NCI-H446 (cell line): ENCODE data around the gene IMMT.
"Not testable (repeated sequence)": the region's sequence is repeated elsewhere in the genome, so short reads cannot be mapped to it uniquely, and the experiment has no call there.

Source experiments
- DNase-seq, 2 experiments: peaks; one replicate each; lab custom pipeline; 2025; lab: John Stamatoyannopoulos, UW

Gene IMMT

DNA sequence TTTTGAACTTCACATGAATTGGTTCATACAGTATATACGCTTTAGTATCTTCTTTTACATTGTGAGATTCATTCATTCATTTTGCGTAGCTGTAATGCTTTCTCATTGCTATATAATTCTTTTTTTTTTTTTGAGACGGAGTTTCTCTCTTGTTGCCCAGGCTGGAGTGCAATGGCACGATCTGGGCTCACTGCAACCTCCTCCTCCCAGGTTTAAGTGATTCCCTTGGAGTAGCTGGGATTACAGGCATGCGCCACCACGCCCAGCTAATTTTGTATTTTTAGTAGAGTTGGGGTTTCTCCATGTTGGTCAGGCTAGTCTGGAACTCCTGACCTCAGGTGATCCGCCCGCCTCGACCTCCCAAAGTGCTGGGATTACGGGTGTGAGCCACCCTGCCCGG lies 5.3 kb upstream of the IMMT start:
- DNase-seq: not testable (repeated sequence)

DNA sequence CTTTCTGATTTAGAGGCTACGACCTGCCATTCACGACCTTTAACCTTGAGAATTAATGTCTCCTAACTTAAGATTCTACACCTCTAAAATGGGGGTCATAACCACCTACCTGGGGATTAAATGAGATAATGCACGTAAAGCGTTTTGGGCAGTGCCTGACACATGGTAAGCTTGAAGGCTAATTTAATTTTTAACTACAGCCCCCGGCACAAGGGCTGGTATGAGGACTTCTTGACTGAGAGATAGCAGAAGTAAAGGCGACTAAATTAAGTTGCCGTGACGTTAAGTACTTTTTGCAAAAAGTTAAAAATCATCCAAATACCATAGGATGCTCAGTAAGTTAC lies 4.5 kb upstream of the IMMT start:
- DNase-seq: no peak

DNA sequence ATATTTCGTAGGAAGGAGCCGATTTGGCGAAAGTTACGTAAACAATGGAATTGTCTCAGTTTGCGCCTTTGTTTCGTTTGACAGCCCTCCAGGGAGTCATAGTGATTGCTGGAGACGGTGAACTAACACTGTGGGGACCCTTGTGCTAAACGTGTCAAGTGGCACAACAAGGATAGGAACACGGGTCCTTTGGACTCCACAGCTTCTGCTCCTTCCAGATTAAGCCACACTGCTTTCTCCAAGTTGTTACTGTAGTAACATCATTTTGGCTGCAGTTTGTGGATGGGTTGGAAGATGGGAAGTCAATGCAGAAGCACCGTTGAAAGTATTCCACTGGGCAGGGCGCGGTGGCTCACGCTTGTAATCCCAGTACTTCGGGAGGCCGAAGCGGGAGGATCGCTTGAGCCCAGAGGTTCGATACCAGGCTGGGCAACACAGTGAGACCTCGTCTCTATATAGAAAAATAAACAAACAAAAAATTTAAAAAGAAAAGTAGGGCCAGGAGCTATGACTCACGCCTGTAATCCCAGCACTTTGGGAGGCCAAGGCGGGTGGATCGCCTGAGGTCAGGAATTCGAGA lies 636 bp upstream of the IMMT start:
- no peak for DNase-seq

DNA sequence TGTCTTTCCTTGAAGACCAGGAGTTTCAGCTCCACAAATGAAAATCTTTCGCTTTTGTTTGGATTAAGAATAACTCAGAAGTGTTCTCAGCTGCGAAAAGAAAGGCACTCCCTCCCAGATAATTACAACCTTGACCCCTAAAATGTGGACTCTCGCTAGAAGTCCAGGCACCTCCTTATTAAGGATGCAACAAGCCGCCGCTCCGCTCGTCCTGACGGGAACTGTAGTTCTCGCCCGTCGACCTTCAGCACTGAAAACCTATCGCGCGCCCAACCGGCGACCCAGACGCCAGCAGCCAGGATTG lies 559 bp downstream of the IMMT start:
- DNase-seq: no peak

DNA sequence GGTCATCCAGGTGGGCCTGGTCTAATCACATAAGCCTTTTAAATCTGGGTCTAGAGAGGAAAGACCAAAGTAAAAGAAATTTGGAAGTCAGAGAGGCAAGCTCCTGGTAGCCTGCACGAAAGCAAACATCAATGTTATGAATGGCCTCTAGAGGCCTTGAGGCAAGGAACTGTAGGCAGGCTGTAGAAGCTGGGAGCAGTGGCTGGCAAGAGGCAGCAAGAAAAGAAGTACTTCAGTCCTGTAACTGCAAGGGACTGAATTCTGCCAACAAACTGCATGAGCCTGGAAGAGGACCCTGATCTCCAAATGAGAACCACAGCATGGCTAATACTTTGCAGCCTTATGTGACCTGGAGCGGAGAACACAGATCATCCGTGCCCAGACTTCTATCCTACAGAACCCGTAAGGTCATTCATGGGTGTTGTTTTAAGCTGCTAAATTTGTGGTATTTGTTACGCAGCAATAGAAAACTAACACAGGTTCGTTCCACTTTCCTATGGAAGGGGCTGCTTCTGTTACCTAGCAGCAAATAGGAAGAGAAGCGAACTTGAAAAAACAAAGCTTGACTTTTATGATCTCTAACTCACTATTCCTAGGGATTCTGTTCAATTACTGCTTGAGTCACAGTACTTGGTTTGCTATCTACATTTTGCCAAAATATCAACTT lies 1.2 kb downstream of the IMMT start:
- DNase-seq: no peak

DNA sequence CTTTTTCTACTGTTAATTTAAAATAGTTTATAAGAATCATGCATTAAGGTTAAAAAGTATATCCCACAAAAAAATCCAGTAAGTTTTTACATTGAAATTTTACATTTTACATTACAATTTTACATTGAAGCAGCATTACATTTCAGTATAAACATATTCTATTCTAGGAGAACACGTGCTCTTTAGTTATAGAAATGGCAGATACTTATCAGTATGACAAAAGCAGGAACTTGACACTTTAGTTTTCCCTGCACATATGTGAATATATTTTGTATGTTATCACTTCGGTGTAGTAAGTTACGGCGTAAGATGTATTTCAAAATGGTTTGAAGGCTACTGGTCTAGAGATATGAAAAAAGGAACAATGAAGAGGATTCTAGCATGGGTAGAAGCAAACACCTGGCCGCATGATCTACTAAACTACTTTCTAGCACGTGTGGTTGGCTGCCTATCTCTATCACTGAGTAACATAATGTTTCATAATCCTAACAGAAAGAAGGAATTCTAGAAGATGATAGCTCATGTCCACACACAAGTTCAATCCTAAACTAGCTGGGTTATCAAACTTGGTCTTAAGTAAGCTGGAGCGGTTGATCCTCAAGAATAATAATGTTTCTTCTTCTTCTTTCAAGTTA lies 5.4 kb downstream of the IMMT start:
- DNase-seq: no peak

DNA sequence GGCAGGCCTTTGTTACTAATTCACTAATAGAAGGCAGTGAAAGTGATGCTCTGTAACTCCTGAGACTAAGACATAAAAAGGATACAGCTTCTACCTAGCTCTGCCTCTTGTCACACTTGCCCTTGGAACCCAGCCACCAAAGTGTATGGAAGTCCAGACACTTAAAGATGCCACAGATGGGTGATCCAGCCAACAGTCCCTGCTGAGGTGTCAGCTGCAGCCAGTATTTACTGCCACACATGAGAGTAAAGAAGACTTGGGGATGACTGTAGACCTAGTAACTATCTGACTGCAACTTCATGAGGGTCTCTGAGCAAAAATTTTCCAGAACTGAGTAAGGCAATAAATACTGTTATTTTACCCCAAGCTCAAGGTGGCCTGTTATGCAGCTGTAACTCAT lies 8.8 kb downstream of the IMMT start:
- peak in 1 of 2 experiments; percentile 13 for DNase-seq

DNA sequence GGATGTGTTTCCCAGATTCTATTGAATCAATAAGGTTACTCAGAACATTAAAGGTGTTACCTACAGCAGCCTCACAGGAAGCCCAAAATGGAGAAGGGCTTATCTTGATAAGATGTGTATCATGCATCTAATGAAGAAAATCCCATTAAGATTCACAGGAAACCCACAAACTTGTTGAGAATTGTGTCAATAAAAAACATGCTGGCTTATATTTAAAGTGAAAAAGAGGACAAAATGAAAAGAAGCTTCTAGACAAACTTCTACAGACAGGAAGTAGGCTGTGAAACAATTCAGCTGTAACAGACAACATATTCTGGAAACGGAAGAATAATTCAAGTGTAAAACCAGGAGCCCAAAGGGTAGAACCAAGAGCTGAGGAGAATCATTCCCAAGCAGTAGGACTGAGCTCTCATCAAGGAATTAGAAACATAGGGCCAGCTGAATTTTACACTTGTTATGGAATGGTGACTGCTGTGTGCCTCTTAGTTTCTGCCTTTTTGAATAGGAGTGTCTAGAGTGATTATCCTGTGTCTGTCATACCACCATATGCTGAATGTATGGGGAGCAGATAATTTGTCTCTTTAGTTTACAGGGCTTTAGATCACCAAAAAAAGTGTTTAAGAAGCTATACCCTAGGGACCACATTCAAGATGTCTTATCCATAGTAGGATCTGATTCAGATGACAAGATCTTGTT lies 9.6 kb downstream of the IMMT start:
- no peak for DNase-seq

DNA sequence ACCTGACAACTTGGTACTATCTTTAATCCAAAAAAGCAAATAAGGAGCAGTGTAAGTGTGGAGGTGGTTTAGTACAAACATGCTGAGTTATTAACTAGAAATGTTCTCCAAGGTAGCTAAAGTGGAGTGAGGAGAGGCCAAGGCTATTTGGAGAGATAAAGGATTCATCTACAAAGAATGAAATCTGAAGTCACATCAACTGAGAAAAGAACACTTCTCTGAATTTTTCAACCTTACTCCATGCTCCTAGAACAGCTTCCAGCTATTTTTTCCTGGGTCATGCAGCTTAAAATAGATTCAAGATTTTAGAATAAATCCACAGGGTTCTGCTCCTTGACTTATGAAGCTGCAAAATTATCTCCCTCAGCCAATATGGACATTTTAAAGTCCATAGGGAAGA lies 18.7 kb downstream of the IMMT start:
- DNase-seq: no peak

DNA sequence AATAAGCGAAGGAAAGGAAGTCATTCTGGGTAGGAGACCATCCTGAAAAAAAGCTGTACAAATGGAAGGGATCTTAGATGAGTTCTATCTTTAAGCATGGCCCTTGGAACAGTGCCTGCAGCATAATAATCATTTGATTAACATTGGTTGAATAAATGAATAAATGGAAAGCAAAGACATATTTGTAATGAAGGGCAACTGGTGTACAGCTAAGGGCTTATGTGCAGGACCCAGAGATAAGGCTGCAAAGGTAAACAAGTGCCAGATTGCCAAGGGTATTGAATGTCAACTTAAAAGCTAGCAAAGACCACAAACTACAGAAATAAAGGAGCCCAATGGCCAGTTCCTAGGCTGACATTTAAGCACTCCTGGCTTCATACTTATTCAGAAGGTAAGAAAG lies 19.4 kb downstream of the IMMT start:
- no peak for DNase-seq

DNA sequence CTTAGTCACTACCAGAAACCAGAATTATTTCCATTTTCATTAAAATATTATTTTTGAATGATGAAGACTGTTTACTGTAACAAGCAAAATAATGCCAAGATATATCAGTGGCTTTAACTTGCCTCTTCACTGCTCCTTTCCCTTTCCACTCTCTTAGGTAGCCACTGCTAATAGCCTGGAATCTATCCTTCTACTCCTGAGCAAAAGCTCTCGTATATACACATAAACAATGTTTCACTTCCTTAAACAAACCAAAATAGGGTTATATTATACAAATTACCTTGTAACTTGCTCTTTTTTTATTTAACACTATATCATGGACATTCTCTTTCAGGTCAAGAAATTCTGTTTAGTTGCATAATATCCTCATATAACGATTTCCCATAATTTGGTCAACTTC lies 20.8 kb downstream of the IMMT start:
- no peak for DNase-seq

DNA sequence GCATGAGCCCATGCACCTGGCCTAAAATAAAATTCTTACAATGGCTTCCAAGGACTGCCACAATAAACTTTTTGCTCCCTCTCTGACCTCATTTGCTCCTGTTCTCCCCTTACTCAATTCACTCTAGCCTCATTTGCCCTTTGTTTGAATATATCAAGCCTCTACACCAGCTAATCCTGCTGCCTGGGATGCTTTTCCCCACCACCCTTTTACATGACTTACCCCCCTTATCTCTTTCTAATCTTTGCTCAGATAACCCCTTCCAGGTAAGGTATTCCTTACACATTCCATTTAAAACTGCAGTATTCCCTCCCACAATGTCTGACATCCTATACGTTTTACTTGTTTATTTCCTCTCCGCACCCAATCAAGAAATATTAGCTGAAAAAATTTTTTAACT lies 22.7 kb downstream of the IMMT start:
- DNase-seq: no peak

DNA sequence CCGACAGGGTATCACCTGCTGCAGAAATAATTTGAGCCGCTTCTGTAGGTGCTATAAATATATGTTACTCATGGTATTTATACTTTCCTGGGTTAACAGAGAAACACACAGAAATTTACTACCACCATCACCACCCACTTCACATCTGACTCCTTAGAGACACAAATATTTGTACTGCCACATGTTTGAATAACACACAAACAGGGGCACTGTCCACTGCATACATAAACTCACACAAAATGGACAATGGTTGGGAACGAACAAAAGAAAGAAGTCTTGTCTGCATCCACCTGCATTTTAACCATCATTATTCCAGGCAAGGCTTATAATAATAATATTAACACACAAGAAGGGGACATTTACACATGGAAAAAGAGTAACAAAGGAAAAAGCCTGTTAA lies 24.0 kb downstream of the IMMT start:
- no peak for DNase-seq

DNA sequence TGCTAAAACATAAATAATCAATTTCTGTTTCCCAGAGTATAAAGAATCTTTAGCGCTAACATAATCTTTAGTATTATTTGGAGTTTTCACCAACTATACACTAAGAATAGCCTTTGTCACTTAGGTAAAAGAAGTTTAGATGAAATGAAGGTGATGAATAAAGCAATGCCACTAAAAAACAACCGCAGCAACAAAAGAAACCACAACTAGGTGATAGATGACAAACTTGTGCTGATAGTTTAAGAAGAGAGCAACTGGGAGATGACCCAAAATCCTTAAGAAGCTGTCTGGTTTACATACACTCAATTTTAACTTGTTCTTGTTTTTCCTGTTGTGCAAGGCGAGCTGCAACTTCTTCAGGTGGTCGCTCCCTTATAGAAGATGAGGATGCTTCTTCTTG lies 24.8 kb downstream of the IMMT start:
- DNase-seq: no peak

DNA sequence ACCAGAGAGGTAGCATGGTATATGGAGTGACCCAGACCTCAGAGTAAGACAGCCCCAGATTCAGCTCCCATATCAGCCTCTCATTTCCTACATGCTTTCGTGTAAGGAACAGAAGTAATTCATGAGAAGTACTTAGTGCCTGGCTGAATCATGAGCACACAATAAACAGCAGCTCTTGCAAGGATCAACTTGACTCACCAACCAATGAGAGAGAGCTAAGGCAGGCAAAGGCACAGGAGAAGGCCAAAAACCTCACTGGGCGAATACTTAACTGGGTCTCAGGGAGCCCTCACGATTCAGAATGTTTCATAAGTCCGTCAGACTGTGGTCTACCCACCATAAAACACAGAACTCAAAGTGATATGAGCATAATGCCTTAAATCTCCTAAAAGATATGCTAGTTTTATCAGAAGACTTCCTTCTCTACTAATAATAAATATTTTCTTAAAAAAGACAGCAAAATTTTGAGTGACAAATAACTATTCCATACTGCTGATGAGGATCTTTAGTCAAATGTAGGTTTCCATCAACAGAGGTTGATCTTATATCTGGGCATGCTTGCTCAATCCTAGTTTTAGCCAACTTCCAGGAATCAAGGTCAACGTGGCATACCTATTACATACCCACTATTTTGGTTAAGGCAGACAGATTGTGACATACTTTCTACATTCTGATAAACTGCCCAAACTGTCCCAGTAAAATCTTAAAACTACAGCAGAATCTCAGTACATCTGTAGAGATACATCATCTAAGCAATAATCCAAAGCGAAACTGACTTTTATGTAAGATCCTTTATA lies 34.9 kb downstream of the IMMT start:
- no peak for DNase-seq

DNA sequence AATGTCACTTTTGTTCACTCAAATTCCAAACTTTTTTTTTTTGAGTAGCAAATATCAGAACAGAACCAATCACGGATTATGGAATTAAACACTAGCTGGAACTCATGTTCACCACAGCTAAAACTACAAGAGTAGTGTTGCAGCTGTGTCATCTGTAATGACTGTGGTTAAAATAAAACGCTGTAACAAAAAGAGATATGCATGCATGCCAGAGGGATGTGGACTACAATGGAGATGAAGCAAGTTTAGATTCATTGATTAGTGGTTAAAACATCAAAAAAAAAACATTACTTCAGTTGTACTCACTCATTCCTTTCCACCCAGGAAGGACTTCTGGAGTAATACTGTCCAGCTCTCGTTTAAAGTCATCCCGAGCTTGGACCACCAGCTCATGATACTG lies 37.0 kb downstream of the IMMT start:
- DNase-seq: no peak

DNA sequence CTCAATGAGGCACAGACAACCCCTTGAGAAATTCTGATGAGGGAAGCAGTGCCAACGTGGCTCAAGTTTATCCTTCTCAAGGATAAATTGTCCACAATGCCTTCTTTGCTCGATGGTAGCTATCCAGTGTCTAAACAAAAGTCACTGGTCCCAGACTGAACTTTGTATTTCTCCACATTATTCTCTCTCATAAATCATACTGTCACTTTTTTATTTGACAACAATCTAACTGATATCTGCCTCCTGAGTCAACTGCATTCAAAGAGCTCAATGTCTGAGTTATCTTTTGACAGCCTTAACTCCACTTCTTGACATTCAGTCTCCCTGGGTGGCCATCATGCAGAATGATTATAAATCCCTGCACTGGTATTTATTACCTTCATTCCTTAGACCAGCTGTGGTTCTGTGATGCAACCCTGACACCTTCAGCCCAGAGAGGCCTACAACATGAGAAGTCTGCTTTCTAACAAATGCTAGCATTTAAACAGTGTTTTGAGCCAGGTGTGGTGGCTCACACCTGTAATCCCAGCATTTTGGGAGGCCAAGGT lies 38.2 kb downstream of the IMMT start:
- no peak for DNase-seq

DNA sequence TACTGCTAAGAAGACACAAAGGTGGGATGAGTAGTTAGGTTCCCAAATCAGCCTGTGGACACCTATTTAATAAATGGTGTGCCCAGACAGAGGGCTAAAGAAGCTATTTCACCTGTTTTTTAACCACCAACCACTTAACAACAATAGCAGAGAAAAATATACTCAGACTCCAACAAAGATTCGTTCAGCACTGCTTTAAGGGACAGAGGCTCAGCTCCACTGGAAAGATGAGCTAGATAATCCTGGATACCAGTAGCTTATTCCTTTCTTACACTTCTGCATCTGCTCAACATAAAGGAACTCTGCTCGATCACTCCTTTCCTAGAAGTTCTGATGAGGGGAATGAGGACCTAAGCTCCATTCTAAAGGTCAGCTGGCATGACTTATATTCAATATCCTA lies 44.8 kb downstream of the IMMT start:
- no peak for DNase-seq

DNA sequence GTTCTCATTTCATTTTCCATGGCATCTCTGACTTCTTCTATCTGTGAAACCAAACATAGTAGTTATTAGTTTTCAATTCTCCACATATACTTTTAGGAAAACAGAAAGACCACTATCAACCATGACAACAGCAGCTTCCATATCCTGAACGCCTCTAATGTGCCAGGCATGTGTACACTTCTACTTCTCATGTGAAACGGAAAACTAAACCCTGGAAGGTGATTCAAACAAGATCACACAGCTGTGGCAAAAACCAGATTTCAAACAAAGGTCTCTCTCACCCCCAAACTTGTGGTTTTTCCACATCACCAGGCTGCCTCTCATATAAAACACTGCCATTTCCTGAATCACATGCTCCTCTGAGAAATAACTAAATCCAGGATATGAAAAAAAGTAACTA lies 47.5 kb downstream of the IMMT start:
- no peak for DNase-seq

DNA sequence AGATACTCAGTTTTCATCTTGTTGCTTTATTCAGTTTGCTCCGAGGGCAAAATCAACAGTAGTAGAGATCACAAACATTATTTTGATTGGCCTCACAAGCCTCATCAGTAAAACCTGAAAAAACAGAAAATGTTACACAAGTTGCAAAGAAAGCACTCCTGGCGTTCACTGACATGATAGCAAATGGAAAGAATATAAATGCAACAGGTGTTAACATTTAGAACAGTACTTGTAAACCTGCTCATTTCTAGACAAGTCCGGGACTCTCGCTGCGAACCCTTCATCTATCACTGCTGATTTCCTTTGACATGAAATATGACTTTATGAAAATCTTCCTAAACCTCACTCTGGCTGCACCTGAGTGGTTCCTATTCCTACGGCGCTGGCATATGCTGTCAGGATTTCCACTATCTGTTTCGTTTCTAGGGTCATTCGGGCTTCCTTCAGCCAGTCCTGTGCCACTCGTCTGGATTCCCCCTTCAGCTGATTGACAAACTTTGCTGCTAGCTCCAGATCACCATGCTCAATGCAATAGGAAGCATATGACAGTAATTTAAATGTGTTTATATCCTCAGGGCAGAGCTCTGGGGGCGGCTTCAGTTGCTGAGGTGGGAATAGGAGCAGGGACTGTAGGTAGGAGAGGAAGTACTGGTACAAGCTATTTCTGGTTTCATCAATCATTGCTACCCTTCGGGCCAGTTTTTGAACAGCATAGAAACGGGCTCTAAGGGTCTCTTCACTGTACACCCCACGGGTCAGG lies 51.2 kb downstream of the IMMT start:
- no peak for DNase-seq

DNA sequence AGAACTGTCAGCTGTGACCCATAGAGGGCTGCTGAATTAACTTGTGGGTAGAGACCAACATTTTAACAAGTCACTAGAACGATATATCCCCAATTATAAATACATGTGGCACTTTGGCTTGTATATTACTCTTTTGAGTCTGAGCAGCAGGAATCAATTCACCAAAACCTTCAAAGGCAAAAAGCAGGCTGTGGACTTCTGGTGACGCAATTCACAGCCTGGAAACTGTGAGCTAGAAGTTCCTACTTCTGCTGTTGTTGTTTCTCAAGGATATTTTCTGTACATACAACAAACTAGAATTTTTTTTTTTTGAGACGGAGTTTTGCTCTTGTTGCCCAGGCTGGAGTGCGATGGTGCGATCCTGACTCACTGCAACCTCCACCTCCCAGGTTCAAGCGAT lies 52.0 kb downstream of the IMMT start:
- DNase-seq: no peak
